Left cardiac atrium (tissue), 4 donors: ENCODE data around the gene TMEM191C. TPM values are rescaled to one million over a fixed set of nuclear protein-coding genes. Genes with fewer than 3 reads are reported as not detected.
"Not testable (repeated sequence)": the region's sequence is repeated elsewhere in the genome, so short reads cannot be mapped to it uniquely, and the experiment has no call there.

Source experiments
- ATAC-seq, 2 donors: fragments of 200-7000 bp; cut with Tn5 transposase; one replicate each; pipeline ENCODE4 v1.9.1; 2020; ENCODE audit warnings: mild to moderate bottlenecking in 2 of 2, moderate library complexity in 2 of 2
- DNase-seq: peaks from one replicate; pipeline ENCODE4 v3.0.0-alpha.2; 2020
- intact Hi-C, 2 donors: fragments of 100-400 bp; cut with DNase I; formaldehyde crosslinking; loops; one replicate each; pipeline versions ENCODE4 v1.14.1 to v1.15.1; 2022 to 2023
- total RNA-seq, 2 donors: library from RNA; stranded (reverse); fragmentation: NEBNext Ultra II Directional; extraction: Animal tissue kit (Norgen Biotek cat#: 25700); gene quantifications; one replicate each; pipeline ENCODE4 v1.2.1, GENCODE V29; 2021
- donor health status: DM: no; HTN: yes; CAD: no.
- donor health status: DM: no; HTN: yes; CAD: no; lungs with severe emphysema.
- donor health status: DM: yes; HTN: yes; CAD: no.
- donor health status: Dilated cardiomyopathy.

TMEM191C gene
- total RNA-seq, 2 donors from 2014 or later = 0.31 to 0.82 TPM

DNA sequence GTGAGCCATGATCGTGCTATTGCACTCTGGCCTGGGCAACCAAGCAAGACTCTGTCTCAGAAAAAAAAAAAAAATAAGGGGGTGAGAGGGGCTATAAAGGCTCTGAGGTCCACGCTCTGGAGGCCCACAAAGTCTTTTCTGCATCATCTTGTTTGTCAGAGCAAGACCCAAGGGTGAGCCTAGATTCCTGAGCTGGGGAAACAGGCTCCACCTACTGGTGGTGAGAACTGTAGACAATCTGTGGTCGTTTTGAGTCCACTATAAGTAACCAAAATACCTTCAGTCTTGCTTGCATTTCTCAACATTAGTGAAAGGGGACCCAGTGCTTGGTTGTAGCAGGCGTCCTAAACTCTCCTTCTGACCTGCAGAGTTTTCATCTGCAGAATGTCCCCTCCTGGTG is 4.5 kb upstream of the TMEM191C start:
- peak; percentile 39 to 46 for ATAC-seq
- DNase-seq, intact Hi-C loops: not testable (repeated sequence)

DNA sequence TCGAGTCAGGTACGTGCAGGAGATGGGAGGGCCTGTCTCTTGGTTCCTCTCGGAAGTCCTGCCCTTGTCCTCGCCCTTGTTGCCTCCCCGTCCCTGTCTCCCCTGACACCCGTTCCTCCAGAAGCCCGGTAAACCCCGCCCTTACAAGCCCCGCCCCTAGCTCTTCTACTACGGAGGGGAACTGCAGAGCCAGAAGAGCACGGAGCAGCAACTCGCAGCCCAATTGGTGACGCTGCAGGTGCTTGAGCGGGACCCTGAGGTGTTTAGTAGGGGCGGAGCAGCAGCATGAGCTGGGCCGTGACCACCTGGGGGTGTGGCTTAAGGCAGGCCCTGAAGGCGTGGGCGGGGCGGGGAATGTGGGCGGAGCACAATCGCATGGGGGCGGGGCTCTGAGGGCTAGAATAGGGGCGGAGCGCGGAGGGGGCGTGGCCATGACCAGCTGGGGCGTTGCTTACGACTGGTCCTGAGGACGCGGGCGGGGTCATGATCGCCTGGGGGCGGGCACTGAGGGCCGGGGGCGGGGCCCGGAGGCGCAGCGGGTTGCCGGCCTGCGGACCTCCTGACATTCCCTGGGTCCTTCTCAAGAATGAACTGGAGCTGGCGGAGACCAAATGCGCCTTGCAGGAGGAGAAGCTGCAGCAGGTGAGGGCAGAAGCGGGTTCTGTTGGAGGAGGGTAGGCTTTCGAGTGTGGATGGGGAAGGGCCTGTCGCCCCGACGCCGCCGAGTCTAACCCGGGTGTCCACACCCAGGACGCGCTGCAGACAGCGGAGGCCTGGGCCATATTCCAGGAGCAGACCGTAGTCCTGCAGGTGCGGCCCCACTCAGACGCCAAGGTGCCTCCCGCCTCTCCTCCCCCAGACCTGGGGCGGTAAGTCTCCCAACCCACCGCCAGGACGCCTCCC is 1.3 kb downstream of the TMEM191C start:
- peak; percentile 91 for DNase-seq
- ATAC-seq = peak; percentile 97
- intact Hi-C loops = not testable (repeated sequence)

DNA sequence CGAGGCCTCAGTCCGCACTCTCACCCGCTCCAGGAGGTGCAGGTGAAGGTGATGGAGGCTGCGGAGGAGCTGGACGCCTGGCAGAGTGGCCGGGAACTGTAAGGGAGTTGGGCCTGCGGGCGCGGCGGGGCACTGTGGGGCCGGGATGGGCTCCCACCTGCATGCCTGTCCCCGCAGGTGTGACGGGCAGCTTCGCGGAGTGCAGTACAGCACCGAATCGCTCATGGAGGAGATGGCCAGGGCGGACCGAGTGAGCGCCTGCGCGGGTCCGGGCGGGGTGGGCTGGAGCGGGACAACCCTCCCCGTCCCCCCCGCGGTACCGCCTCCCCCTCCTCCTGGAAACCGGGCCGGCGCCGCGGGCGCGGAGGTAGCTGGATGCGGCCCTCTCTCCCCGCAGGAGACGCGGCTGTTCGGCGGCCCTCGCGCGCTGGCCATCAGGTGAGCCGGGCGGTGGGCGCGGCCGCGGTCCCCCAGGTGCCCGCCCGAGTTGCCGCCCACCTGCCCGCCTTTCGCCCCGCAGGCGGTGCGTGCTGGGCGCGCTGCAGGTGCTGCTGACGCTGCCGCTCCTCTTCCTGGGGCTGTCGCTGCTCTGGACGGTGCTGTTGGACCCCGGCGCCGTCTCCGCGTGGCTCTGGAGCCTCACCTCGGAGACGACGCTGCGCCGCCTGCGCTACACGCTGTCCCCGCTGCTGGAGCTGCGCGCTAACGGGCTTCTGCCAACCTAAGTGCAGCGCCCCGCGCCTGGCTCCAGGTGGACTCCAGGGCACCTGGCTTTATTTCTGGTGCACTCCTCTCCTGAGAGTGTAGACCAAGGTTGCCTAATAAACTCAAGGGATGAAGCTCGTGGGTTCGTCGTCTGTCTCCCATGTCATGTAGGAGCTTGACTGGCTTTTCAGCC is 2.2 kb downstream of the TMEM191C start:
- intact Hi-C loops, DNase-seq: not testable (repeated sequence)
- peak in 1 of 2 donors; percentile 0 for ATAC-seq

DNA sequence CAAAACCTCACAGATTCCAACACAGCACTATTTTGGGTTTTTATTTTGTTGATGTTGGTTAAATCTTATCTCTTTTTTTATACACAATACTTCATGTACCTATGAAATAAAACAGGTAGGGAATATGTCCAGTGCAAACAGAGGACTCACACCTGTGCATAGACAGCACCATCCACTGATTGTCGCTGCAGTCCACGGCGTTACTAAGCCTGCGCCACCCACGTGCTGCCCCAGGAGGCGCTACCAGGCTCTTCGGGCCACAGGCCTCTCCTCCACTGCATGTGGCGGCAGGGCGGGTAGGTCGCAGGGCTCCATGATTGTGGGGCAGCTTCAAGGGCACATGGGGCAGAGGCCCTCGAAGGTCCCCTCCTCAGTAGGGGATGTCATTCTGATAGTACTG is 5.8 kb downstream of the TMEM191C start:
- DNase-seq, intact Hi-C loops, ATAC-seq: not testable (repeated sequence)

DNA sequence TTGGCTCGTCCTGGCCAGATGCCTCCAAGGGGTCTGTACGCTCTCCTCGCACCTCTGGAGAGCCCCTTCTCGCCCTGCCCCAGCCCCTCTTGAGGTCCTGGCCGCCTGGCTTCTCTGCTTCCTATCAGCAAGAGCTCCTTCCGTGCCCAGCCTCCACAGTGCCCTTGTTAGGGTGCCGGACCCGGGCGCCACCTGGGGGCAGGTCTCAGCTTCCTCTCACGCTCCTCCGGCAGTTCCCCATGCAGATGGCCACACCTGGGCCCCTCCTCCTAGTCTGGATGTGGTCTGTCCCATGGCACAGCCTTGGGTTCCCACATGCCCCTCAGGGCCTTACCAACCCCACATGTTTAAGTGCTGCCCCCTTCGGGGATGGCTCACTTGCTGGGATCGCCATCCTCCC is 6.5 kb downstream of the TMEM191C start:
- ATAC-seq, DNase-seq, intact Hi-C loops: not testable (repeated sequence)

DNA sequence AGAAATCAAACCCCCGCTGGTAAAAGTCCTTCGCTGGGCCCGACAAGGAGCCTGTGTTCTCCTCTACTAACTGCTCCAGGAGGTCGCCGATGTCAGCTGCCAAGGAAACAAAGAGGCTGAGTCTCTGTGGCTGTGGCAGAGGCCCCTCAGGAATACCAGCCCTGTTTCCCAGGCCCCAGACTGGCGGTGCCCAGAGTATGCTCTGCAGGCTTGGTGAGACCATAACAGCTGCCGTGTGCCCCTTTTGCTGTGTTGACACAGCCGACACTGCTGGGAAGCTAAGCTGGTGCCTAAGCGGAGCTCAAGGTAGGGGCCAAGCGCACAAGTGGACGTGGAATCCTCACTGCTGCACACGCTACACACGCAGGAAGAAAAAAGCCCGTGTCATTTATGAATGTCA is 16.9 kb downstream of the TMEM191C start:
- ATAC-seq, DNase-seq, intact Hi-C loops: not testable (repeated sequence)

DNA sequence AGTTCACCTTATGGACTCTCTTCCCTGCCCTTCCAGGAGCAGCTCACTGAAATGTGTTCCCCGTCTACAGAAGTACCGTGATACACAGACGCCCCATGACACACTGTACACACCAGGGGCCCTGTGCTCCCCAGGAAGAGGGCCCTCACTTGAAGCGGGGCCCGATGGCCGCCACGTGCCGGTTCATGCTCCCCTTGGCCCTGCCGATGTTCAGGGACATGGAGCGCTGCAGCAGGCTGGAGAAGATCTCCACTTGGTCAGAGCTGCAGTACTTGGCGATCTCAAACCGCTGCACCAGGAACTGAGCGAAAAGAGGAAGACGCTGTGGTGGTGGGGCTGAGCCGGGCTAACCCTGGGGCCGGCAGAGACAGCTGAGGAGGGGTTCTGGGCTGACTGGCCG is 20.5 kb downstream of the TMEM191C start:
- ATAC-seq, intact Hi-C loops, DNase-seq: not testable (repeated sequence)

DNA sequence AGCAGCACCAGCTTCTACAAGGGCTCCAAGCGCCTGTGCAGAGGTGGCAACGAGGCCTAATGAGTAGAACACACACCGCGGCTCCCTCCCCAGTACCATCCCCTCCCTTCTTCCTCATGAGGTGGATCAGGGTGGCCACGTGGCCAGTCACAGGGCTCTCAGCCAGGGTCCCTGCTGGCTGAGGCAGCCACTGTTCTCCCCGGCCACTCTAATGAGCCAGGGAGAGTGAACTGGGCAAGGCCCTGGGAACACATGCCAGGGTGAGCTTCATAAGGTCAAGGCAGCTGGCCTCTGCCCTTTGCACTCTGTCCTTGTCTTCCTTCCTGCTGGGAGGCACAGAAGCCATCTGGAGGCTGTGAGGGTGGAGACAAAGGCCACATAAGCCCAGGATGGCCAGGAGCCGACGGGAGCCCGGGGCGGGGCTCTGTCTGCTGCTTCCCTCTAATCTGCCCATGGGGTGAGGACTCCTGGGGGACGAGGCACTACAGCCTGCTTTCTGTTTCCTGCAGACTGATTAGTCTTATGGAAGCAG is 22.0 kb downstream of the TMEM191C start:
- intact Hi-C loops, DNase-seq, ATAC-seq: not testable (repeated sequence)

DNA sequence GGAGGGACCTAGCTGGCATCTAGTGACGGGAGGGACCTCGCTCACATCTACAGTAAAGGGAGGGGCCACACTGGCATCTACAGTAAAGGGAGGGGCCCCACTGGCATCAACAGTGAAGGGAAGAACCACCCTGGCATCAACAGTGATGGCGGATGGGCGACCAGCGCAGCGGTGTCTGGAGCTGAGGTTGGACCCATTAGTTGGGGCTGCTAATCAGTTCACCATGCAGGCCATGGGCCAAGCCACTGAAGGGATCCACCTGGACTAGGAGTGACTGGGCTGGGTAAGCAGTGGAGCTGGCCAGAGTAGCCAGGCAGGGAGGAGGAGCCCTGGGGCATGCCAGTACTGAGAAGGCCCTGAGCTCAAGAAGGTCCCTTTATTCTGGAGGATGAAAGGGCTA is 23.4 kb downstream of the TMEM191C start:
- ATAC-seq, DNase-seq, intact Hi-C loops: not testable (repeated sequence)

DNA sequence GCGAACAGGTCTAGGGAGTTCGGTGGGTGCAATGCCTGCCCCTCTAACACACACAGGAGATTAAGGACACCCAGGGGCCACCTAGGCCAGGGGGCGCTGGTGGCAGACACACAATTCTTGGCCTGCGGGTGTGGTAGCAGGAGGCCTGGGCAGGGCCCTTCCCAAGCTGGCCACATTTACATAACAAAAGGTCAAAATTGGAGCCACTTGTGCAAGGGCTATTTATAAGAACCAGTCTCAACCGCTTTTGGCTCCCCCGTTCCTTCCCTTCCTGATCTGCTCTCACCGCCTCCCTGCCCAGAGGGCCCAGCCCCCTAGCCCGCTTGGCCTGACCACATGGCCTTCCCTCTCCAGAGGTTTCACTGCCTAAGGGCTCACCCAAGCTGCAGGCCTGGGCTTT is 25.1 kb downstream of the TMEM191C start:
- peak in 1 of 2 donors; percentile 31 for ATAC-seq
- intact Hi-C loops, DNase-seq: not testable (repeated sequence)

DNA sequence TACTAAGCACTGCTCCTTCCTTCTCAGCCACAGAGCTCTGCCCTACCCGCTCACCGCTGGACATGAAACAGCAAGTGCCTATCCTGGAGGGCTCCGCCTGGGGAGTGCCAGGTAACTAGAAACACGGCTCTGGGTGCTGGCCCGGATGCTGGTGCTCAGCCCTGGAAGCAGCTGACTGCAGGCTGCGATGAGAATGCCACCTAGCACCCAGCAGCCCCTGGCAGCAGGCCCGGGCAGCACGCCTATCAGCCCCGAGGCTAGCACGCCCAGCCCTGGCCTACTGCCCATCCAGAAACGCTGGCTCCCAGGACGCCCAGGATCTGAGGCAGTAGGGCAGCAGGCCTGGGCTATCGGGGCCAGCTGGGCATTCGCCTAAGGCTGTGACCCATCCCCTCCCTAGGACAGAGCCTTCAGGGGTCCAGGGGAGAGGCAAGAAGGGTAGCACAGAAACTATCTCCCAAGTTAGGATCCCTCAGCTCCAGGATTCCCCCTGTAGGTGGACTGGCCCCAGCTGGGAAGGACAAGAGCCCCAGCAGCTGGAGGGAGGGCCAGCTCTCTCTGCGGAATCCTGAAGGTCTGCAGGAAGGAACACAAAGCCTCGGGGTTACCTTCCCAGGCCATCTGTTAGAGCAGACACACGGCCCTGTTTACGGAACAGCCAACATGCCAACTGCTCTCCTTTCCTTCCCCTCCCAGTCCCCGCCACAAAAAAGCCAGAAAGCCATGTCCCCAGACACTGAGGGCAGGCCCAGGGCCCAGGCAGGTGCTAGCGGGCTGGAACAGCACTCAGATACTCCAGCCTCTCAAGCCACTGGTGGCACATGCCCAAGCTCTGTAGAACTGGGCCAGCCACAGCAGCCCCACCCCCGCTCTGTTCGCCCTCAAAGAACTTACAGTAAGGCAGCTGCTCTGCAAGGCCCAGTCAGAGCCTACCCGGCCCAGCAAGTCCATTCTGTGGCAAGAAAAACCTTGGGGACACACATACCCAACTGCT is 26.9 kb downstream of the TMEM191C start:
- peak; percentile 72 to 82 for ATAC-seq
- intact Hi-C loops = not testable (repeated sequence)

DNA sequence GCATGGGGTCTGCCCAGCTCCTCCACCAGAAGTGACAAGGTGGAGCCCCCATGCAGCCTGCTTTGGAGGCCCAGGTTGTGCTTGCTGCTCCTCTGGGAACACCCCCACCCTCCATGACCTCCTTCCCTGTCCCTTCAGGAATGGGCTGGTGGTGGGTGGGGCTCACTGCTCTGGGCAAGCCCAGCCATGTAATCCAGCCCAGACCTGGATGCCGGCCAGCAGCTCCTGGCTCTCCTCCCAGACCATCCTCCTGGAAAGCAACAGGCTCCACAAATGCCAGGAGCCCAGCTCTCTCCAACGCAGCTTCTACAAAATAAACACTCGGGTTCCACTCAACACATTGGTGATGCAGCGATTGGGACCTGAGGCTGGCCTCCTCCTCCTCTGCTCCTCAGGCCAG is 30.8 kb downstream of the TMEM191C start:
- intact Hi-C loops, DNase-seq: not testable (repeated sequence)
- ATAC-seq = peak; percentile 87 to 92

More for the DNA sequence above, 26.9 kb downstream of the TMEM191C start:
- not testable (repeated sequence) for DNase-seq

DNA sequence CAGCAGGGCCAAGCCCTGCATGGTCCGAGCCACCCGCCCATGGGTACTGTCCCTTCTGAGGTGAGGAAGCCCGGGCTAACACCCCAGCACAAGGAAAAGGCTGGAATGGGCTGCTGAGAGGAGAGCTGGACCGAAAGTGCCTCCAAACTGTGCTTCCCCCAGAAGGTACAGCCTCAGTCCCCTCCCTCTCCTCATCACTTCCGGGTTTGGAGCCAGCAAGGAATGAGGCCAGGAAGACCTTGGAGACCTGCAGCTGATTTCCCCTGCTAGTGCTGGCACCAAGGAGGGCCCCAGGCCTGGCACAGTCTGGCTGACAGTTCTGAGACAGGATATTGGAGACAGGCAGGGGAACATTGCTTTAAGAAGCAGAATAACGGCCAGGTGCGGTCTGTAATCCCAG is 31.3 kb downstream of the TMEM191C start:
- intact Hi-C loops, DNase-seq: not testable (repeated sequence)
- ATAC-seq = peak in 1 of 2 donors; percentile 6

DNA sequence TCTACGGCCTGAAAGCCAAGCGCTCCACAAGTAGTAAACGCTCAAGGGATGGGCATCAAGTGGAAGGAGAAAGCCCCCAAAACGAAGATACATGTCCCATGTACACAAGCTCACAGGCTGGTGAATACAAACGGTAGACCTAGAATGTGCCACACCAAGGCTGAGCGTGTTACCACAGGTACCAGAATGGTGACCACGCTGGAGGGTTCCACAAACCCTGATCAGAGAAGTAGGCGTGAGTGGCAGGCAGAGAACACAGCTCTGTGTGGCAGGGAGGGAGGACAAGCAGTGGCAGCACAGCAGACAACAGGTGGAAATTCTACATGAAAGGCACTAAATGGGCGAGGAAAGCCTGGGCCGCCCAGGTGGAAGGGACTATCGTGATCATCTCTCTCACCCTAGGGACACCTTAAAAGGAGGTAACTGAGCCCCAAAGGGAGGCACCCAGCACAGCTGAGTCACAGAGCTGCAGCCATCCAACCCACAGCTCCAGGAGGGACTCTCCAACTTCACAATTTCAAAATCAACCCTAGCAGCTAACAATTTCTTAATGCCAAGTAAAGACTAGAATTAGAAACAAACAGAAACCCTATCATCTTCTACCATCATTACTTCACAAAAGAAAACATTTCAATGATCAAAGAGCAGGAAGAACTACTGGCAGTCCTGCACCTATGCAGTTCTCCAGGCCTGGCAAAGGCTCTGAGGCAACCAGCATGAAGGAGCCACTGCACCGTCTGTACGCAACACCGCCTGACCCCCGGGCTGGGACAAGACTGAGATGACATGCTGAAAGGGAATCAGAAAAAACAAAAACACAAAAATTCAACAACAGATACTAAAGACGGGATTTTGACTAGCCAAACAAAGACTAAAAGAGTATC is 32.7 kb downstream of the TMEM191C start:
- ATAC-seq, DNase-seq, intact Hi-C loops: not testable (repeated sequence)

DNA sequence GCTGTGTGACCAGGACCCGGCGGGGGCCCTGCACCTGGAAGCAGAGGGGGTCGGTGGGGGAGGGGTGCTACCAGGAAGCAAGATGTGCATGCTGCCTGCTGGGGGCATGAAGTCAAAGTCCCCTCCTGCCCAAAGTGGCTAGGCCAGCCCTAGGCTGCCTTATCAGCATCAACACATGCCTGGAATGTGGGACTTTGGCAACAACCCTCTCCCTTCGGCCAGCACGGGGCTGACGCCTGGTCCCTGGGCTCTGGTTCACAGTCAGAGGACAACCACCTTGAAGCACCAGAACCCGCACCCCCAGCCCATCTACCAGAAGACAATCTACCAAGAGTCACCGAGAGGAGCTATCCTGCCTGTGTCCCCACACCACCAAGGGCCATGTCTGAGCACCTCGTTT is 43.2 kb downstream of the TMEM191C start:
- DNase-seq, intact Hi-C loops: not testable (repeated sequence)
- ATAC-seq = peak; percentile 46 to 63

DNA sequence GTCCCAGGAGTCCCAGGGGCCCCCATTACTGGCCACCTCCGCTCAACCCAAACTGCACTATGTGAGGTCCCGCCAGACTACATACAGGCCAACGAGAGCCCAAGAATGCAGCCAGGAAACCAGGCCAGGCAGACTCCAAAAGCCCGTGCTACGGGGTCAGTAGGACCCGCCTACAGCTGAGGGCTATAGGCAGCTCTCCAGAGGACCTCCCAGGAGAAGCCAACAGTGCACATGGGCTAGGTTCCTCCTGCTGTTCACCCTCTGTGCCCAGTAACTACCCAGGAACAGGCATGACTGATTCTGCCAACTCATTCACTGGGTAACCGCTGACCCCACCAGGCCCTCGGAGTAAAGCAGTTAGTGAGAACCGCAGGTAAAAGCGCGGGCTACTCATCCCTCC is 44.8 kb downstream of the TMEM191C start:
- intact Hi-C loops, DNase-seq: not testable (repeated sequence)
- ATAC-seq = peak in 1 of 2 donors; percentile 51

DNA sequence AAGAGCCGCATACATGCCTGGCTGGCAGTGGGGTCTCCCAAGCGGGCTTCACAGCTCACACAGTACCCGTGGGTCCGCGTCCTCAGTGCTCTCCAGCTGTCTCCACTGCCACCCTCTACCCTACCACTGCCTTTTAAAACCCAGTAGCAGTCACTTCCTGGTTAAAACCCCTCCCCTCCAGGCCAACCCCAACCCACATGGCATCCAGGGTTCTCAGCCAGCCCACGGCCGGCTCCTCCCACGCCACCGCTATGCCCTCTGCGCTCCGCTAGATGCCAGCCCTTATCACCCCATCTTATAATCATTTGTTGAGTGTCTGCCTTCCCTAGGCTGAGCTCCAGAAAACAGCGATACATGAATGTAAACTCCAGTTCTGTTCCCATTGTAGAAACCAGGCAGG is 46.9 kb downstream of the TMEM191C start:
- DNase-seq, intact Hi-C loops: not testable (repeated sequence)
- peak in 1 of 2 donors; percentile 47 for ATAC-seq
